Measurements from ENCODE around the gene UPK3A. TPM values are rescaled to one million over a fixed set of nuclear protein-coding genes. Genes with fewer than 3 reads are reported as not detected.
A peak's percentile ranks its signal among the peaks of the same experiment; 100 is the strongest.

Gene UPK3A
- total and polyA plus RNA-seq, 12 donors: 0.17 TPM; not detected in 11

DNA sequence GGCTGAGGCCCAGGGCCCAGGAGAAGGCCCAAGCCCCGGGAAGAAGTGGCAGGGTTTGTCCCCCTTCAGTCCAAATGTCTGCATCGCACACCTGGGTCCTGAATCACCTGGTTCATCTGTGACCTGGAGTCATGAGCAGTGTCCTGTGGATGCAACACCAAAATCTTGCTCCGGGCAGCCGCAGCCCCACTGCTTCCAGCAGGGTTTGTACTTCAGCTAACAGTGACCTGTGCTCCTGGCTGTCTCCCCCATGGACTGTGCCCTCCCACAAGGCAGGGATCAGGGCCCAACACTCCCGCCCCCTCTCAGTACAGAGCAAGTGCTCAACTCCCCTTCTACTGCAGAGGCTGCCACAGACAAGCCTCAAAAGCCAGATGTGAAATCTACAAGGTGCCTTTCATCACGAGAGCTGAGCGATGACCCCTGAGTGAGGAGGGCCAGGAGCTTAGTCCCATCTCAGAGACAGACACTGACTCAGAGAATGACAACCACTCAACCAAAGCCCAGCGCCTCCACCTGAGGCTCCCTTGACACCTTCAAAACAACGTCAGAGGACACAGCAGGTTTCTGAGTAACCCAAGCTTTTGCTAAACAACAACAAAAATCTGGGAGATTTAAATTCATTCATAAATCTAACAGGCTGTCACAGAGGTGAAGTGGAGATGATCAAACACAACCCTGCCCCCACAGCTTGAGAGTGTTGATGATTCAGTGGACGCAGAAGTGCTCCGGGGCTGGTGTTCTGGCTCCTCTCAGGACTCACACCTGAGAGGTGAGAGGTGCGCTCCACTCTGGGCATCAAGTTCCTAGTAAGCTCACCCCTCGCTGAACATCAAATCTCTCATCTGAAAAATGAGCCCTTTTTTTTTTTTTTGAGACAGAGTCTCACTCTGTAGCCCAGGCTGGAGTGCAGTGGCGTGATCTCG lies 47.4 kb upstream of the UPK3A start:
- TF ChIP-seq POLR2A (IDR thresholded peaks at IDR 0.05): no peak
- TF ChIP-seq, protein P1, sequence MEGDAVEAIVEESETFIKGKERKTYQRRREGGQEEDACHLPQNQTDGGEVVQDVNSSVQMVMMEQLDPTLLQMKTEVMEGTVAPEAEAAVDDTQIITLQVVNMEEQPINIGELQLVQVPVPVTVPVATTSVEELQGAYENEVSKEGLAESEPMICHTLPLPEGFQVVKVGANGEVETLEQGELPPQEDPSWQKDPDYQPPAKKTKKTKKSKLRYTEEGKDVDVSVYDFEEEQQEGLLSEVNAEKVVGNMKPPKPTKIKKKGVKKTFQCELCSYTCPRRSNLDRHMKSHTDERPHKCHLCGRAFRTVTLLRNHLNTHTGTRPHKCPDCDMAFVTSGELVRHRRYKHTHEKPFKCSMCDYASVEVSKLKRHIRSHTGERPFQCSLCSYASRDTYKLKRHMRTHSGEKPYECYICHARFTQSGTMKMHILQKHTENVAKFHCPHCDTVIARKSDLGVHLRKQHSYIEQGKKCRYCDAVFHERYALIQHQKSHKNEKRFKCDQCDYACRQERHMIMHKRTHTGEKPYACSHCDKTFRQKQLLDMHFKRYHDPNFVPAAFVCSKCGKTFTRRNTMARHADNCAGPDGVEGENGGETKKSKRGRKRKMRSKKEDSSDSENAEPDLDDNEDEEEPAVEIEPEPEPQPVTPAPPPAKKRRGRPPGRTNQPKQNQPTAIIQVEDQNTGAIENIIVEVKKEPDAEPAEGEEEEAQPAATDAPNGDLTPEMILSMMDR (IDR thresholded peaks at IDR 0.05): no peak
- H3K9me3 ChIP-seq (replicated peaks in 1 of 3): no peaks in the 10 kb centered on the region
- H3K27ac ChIP-seq: no peak overlapping the region
- H3K4me1 ChIP-seq (replicated peaks in 1 of 2): peaks cover 0 to 35% of the 10 kb centered on the region in 2 donors
- 90 to 95% (median 91%) methylated on average over 13 to 15 of the region's 15 CpGs for WGBS, 4 donors
- intact Hi-C loops (cut with DNase I): no loop called here
- H3K27me3 ChIP-seq: no peaks in the 10 kb centered on the region
- no peak overlapping the region for H3K4me3 ChIP-seq
- no peaks in the 10 kb centered on the region for H3K36me3 ChIP-seq (replicated peaks in 1 of 2)
- DNase-seq: no peak

DNA sequence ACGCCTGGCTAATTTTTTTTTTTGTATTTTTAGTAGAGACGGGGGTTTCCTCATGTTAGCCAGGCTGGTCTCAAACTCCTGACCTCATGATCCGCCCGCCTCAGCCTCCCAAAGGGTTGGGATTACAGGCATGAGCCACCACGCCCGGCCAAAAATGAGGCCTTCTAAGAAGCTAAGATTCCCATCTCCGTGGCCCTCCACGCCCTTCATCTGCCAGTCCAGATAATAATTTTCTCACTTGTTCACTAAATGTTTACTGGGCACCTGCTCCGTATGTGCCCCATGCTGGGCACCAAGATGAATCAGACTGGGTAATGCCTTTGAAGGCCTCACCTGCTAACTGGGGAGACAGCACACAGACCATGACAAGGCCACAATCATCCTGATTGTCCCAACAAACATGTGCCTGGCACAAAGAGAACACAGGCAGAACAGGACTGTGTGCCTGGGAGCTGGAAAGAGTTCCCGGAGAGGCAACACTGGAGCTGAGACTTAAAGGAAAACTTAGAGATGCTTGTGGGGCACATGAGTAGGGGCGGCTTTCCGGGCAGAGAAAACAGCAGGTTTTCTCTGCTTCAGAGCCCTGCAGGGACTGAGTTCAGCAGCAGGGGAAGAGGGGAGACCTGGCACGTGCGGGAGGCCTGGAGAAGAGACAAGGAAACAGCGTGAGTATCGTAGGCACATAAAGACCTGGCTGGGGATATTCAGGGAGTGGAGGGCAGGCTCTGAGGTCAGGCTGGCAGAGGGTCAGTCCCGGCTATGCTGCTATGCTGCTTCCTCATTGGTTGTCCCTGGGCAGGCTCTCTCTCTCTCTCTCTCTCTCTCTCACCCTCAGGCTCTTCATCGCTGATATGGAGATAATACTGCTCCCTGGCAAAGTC lies 46.4 kb upstream of the UPK3A start:
- no peak for TF ChIP-seq POLR2A (IDR thresholded peaks at IDR 0.05)
- TF ChIP-seq, protein P1 (IDR thresholded peaks at IDR 0.05): no peak
- H3K36me3 ChIP-seq (replicated peaks in 1 of 2): no peaks in the 10 kb centered on the region
- H3K4me3 ChIP-seq: no peak overlapping the region
- H3K9me3 ChIP-seq (replicated peaks in 1 of 3): no peaks in the 10 kb centered on the region
- WGBS, 4 donors: 79 to 85% (median 82%) methylated on average over 17 to 18 of the region's 18 CpGs
- H3K4me1 ChIP-seq (replicated peaks in 1 of 2): peaks cover 0 to 35% of the 10 kb centered on the region in 2 donors
- no peak overlapping the region for H3K27ac ChIP-seq
- H3K27me3 ChIP-seq: no peaks in the 10 kb centered on the region
- DNase-seq: peak in 3 of 7 donors; percentile 45 to 65 (median 65)
- intact Hi-C loops (cut with DNase I): no loop called here

- Histone ChIP-seq H3K27me3 (no peaks in the 10 kb centered on the region), H3K4me1 (replicated peaks in 1 of 2) (peaks cover 0 to 29% of the 10 kb centered on the region in 2 donors), H3K27ac (no peak overlapping the region), H3K36me3 (replicated peaks in 1 of 2) (no peaks in the 10 kb centered on the region), H3K4me3 (peak overlapping the region in 1 of 4 donors; percentile 85), H3K9me3 (replicated peaks in 1 of 3) (no peaks in the 10 kb centered on the region)
- intact Hi-C loops (cut with DNase I): no loop called here
- no peak for TF ChIP-seq POLR2A (IDR thresholded peaks at IDR 0.05)
- TF ChIP-seq, protein P1 (IDR thresholded peaks at IDR 0.05): no peak
- DNase-seq: no peak
- 65 to 76% (median 70%) methylated on average over 6 of the region's 6 CpGs for WGBS, 4 donors
Observed at GRCh38 chr22:45238957-45239680, 45.6 kb upstream of the UPK3A start.

Data from adrenal gland (tissue), 12 donors.